WERI-Rb-1 (cell line): ENCODE results near the gene RABGGTA.

Source experiments
- DNase-seq: peaks from one replicate; pipeline ENCODE4 v3.0.0-alpha.2; 2020
- H3K27ac ChIP-seq: fragments of 250-450 bp; sonication (Bioruptor Pico); 2 replicates; pipeline ENCODE4 v1.5.1; 2020; ENCODE audit warnings: mild to moderate bottlenecking, moderate library complexity
- H3K27me3 ChIP-seq: fragments of 250-450 bp; sonication (Bioruptor Pico); 2 replicates; pipeline ENCODE4 v1.5.1; 2021; ENCODE audit warnings: mild to moderate bottlenecking, low read depth, moderate library complexity; ENCODE audit not compliant: insufficient read depth, severe bottlenecking
- H3K36me3 ChIP-seq: fragments of 250-450 bp; sonication (Bioruptor Pico); 2 replicates; pipeline ENCODE4 v1.5.1; 2020; ENCODE audit warnings: mild to moderate bottlenecking, moderate library complexity
- H3K4me3 ChIP-seq: 2 replicates; pipeline ENCODE4 v1.5.1; 2011; ENCODE audit warnings: low read depth, mild to moderate bottlenecking, control low read depth, low read length
- H3K9me3 ChIP-seq: fragments of 250-450 bp; sonication (Bioruptor Pico); 2 replicates; pipeline ENCODE4 v1.5.1; 2021; ENCODE audit warnings: mild to moderate bottlenecking, moderate library complexity; ENCODE audit not compliant: severe bottlenecking
- TF ChIP-seq, protein P1 (sequence below): IDR thresholded peaks from 2 replicates; pipeline ENCODE4 v1.5.1; 2011; ENCODE audit warnings: low read depth, mild to moderate bottlenecking, control low read depth, inconsistent platforms, low read length

Gene RABGGTA

GRCh38 chr14:24296341-24297157, 25.2 kb upstream of the RABGGTA start:
- H3K27ac ChIP-seq: no peak overlapping the region
- no peaks in the 10 kb centered on the region for H3K27me3 ChIP-seq
- H3K4me3 ChIP-seq: no peak overlapping the region
- H3K36me3 ChIP-seq: peaks cover 18% of the 10 kb centered on the region
- peak; percentile 65 for DNase-seq
- H3K9me3 ChIP-seq: no peaks in the 10 kb centered on the region
- TF ChIP-seq, protein P1, sequence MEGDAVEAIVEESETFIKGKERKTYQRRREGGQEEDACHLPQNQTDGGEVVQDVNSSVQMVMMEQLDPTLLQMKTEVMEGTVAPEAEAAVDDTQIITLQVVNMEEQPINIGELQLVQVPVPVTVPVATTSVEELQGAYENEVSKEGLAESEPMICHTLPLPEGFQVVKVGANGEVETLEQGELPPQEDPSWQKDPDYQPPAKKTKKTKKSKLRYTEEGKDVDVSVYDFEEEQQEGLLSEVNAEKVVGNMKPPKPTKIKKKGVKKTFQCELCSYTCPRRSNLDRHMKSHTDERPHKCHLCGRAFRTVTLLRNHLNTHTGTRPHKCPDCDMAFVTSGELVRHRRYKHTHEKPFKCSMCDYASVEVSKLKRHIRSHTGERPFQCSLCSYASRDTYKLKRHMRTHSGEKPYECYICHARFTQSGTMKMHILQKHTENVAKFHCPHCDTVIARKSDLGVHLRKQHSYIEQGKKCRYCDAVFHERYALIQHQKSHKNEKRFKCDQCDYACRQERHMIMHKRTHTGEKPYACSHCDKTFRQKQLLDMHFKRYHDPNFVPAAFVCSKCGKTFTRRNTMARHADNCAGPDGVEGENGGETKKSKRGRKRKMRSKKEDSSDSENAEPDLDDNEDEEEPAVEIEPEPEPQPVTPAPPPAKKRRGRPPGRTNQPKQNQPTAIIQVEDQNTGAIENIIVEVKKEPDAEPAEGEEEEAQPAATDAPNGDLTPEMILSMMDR: peak; percentile 75

DNA sequence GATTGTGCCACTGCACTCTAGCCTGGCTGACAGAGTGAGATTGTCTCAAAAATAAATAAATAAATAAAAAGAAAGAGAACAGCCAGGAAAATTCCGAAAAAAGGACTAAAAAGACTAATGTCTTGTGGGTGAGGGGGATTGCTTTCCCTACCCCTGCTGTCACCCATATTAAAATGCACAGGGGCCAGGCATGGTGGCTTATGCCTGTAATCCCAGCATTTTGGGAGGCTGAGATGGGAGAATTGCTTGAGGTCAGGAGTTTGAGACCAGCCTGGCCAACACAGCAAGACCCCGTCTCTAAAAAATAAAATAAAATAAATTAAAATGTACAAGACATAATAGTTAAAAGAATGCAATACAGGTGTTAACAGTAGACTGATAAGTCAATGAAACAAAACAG, 22.1 kb upstream of the RABGGTA start:
- H3K27ac ChIP-seq: no peak overlapping the region
- H3K27me3 ChIP-seq: no peaks in the 10 kb centered on the region
- TF ChIP-seq, protein P1: no peak
- H3K36me3 ChIP-seq: peaks cover 17% of the 10 kb centered on the region
- no peaks in the 10 kb centered on the region for H3K9me3 ChIP-seq
- no peak overlapping the region for H3K4me3 ChIP-seq
- no peak for DNase-seq

DNA sequence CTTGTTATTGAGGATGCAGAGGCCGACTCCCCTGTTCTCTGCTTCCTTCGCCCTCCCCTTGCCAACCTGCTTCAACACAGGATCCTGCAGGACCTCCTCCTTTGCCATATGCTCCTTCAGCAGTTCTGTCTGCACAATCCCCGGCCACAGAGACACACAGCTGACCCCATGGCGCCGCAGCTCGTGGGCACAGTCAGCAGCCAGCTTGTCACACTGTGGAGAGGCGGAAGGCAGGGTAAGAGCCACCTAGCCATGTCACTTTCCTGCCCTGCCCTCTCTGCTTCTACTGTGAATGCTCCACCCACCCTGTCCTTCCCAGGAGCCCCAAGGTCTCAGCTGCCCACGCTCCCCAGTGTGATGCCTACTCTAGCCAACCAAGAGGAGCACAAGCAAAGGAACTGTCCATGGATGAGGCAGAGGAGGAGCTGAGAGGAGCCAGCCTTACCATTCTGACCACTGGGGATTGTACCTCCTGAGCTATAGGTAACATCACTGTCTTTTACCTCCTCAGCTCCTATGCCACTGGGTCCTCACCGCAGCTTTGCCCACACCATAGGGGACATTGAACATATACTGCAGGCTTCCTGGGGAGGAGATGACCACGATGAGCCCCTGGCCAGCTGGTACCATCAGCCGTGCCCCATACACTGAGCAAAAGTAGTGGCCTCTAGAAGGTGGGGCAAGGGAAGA, 20.9 kb upstream of the RABGGTA start:
- no peak for DNase-seq
- no peaks in the 10 kb centered on the region for H3K27me3 ChIP-seq
- TF ChIP-seq, protein P1: no peak

GRCh38 chr14:24291446-24292117, 20.2 kb upstream of the RABGGTA start:
- TF ChIP-seq, protein P1: no peak
- H3K4me3 ChIP-seq: no peak overlapping the region
- peaks cover 16% of the 10 kb centered on the region for H3K36me3 ChIP-seq
- H3K9me3 ChIP-seq: no peaks in the 10 kb centered on the region
- H3K27ac ChIP-seq: no peak overlapping the region
- no peaks in the 10 kb centered on the region for H3K27me3 ChIP-seq
- no peak for DNase-seq

More for the DNA sequence above, 20.9 kb upstream of the RABGGTA start:
- Histone ChIP-seq H3K4me3 (no peak overlapping the region), H3K36me3 (peaks cover 17% of the 10 kb centered on the region), H3K27ac (no peak overlapping the region), H3K9me3 (no peaks in the 10 kb centered on the region)

DNA sequence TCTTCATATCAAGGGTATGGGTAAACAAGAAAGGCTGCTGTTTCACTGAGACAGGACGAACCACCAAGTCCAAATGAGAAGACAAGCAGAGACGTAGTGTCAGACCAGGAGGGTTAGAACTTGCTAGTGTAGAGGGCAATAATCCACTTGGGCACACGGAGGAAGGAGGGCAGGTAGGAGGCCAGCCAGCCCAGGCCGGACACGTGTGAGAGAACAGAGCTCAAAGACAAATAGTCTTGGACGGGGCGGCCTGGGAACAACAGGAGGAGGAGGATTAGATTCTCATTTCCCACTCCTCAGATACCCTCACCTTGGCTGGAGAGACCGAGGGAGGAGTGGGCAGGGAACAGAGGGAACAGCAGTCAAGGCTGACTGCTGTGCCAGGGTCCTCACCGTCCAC, 19.3 kb upstream of the RABGGTA start:
- Histone ChIP-seq H3K27ac (no peak overlapping the region), H3K27me3 (no peaks in the 10 kb centered on the region), H3K9me3 (no peaks in the 10 kb centered on the region), H3K4me3 (no peak overlapping the region), H3K36me3 (peaks cover 7% of the 10 kb centered on the region)
- no peak for DNase-seq
- TF ChIP-seq, protein P1: no peak
